CD4-positive, alpha-beta T cell treated with Interleukin-1 beta for 1 hour (primary cell): ENCODE data around the gene KLK11.

Experiments
- DNase-seq, 2 donors: peaks; one replicate each; pipeline ENCODE4 v3.0.0-alpha.2; 2020 to 2022

Gene KLK11

DNA sequence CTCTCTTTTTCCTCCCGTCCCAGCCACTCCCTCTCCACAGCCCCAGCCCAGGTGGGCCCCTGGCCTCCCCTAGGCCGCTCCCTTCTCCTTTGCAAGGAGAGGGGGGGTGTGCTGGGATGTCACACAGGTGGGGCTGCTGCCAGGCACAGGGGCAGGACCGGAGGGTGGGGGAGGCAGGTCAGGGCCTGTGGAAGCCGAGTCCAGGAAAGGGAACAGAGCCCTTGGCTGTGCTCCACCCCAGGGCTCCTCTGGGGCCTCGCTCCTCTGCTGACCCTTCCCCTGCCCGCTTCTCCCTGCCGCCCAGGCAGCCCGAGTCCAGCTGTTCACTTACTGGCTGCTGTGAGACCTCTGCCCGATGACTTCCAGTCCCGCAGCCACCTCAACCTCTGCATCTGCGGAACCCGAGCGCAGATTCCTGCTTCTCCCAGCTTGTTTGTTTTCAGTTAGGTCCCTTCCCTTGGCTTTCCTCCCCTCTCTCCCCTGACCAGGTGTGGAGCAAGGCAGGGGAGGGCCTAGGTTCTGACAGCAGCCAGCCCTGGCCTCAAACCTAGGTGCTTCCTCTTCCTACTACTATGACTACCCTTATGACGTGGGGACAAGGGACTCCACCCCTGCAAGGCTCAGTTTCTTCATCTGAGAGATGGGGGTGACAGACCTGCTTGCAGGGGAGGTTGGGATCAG, 850 bp upstream of the KLK11 start:
- no peak for DNase-seq

DNA sequence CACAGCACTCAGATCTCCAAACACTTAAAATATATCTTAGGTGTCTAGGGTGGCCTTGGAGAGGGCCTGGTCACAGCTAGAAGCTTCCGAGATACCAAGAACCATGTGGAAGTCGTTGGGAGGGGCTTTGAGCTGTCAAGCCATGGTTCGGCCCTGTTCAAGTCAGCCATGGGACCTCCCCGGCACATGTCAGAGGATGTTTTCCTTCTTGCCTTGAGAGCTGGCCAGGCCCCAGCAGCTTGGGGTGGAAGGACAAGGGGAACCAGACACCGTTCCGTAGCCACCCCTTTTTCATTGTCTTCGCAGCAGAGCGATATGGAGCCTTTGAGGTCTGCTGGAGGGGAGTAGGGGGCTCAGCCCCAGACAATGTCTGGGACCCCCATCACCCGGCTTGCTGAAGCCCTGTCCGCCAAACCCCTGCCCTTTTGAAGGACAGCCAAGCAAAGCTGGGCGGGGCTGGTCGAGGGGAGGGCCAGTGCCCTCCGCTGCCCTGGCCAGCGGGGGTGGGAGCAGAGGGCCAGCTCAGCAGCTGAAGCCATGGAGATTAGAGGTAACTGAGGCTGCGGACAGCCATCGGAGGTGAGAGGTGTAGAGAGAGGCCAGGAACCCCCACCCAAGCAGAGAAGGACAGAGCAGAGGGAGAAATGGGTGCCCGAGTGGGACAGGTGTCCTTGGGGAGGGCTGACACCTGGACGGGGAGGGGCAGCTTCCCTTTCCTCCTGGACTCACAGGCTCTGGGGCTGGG, 435 bp downstream of the KLK11 start:
- no peak for DNase-seq

DNA sequence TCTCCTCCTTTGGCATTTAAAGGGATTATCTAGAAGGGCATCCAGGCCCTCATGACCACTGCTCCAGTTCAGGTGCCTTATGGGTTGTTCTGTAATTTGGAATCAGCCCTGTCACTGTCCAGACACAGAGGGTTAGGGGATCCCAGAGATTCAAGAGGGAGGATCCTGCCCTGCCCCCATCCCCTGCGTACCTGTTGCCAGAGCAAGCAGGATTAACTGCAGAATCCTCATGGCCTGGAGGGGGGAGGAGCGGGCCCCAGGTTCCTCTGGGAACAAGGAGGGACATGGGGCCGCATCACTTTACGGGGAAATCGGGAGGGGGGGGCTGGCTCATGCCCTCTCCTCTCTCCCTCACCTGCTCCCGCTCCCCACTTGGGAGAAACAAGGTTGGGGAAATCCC, 1.0 kb downstream of the KLK11 start:
- DNase-seq = no peak

DNA sequence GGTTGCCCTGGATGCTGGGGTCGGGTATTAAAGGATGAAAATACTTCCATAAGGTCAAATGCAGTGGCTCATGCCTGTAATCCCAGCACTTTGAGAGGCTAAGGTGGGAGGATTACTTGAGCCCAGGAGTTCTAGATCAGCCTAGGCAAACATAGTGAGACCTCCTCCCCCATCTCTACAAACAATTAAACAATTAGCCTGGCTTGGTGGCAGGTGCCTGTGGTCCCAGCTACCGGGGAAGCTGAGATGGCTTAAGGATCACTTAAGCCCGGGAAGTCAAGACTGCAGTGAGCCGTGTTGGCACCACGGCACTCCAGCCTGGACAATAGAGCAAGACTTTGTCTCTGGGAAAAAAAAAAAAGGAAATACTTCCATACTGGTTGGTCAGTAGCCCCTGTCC, 1.5 kb downstream of the KLK11 start:
- DNase-seq = no peak

DNA sequence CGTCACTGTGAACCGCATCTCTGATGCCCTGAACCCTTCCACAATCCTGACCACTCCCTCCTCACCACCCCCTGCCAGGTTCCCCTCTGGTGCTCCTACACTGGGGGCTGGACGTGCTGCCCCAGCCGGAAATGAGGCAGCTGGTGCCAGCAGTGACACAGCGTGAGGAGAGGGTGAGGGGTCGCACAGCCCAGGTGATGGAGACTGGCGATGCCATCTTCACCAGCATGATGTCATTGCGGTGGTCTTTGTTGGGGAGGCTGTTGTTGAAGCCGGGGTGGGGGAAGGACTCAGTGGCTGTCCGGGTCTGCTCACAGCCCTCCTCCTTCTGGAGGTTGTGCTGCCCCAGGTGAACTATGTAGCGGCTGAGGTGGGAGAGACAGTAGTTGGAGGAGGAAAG, 2.5 kb downstream of the KLK11 start:
- DNase-seq = no peak

DNA sequence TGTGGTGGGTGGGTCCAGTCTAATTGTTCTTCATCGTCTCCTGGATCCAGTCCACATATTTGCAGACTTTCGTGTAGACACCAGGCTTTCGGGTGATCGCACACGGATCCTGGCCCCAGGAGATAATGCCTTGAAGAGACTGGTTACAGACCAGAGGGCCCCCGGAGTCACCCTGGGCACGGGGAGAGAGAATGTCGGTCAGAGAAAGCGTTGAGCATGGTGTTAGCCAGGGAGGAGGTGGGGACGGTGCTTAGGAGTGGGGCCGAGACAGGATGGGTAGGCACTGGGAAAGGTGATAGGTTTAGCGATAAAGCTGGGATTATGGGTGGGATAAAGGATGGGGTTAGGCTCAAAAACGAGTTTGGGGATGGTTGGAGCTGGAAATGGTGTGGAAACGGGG, 3.9 kb downstream of the KLK11 start:
- no peak for DNase-seq

DNA sequence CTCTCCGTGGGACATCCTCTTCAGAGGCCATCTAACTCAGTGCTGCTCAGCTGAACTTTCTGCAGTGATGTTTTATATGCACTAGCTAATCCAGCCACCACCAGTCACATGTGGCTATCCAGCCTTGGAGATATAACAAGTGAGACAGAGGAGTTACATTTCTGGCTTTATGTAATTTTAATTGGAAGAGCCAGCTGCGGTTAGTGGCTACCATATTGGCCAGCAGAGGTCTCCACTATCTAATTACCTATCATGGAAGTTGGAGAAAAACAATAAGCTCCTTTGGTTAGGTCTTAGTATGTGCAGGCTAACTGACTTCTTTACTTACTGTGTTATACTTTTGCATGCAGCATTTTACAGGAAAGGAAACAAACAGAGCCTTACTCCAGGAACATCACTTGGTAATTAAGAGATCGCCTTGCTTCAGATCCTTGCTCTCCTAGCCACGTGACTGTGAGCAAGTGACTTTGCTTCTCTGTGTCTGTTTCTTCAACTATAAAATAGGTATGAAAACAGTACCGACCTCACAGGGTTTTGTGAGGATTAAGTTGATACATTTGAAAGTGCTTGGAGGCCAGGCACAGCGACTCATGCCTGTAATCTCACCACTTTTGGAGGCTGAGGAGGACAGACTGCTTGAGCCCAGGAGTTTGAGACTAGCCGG, 5.3 kb downstream of the KLK11 start:
- peak in 1 of 2 donors; percentile 26 for DNase-seq

DNA sequence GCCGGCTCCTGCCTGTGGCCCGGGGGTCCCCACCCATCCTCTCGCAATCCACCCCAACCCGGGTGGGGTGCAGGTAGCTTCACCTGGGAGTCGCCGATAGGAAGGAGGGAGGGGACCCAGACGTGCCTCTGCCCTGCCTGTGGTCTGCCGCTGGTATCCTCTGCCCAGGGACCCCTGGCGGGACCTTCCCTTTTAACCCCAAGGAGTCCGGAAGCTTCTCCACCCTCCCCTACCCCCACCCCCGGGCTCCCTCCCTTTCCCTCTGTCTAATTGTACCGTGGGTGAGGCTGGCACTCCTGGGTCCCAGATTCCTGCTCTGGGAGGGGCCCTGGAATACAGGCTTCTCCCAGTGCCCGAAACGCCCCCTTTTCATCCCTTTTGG, 6.9 kb downstream of the KLK11 start, which contains the start of gene KLK10:
Gene KLK10, minus strand, starts transcription at position 166 of the 382 bp plus-strand sequence. CDS start 579 bp downstream, outside the sequence.
- no peak for DNase-seq

DNA sequence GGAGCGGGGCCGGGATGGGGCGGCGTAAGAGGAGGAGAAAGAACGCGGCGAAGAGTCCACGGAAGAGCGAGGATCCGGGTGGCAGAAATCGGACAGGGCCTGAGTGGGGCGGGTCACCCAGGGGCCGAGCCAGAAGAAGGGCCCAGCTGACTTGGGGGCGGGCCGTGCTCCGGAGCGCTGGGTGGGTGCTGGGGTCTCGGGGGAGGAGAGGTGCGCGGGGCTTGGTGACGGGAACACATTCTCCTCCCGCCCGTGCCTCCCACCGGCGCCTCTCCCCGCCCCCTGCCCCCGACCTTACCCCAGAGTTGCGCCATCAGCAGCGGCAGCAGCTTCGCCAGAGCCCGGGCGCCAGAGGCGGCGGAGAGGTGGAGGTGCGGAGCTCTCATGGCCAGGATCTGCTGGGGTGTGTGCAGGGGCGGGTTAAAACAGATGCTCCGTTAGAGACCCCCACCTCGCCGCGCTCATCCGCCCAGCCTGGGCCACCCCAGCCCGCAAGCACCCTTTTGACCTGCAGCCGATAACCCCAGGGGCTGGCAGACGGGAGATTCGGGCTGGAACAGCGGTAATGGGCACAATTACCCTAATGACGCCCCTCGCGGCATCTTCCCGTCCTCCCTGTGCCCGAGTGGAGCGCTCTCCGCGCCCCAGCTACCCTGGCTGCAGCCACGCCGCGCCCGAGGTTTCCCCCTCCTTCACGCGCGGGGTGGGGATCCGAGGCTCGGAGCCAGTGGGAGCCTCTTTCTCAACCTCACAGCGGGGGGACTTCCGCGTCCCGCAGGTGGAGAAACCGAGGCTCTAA, 7.5 kb downstream of the KLK11 start:
- DNase-seq = no peak

DNA sequence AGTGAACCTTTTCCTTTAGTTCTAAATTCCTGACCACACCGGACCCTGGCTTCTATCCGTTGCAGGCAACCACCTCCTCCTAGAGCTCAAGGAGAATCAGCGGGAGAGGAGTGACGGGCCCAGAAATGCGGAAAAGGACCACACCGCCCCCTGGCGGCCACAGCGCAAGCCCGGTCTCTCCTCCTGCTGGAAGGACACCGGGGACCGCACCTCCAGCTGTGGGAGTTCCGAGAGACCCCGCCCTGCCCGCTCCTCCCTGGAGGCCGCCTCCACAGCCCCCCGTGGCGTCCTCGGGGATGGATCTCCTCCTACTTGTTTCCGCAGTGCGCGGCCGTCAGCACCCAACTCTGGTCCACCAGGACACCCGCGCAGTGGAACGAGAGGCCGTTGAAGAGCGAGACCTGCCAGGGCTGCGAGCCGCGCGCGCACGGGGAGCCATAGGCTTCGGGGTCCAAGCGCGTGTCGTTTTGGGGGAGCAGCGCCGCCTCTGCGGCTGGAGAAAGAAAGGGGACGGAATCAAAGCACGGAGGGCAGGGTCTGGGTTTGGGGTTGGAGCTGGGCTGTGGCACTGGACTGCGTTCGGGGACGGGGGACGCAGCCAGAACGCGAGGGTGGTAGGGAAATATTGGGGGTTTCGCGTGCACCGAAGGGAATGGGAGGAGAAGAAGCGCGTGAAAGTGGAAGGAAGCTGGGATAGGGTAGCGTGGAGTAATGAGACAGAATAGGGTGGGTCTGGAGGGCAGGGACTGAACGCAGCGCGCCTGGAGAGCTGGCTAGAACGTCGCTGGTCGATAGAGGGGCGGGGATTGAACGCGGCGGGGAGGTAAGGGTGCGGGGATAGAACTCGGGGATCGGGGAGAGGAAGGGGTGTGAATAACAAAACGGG, 9.4 kb downstream of the KLK11 start:
- peak; percentile 23 to 49 for DNase-seq

DNA sequence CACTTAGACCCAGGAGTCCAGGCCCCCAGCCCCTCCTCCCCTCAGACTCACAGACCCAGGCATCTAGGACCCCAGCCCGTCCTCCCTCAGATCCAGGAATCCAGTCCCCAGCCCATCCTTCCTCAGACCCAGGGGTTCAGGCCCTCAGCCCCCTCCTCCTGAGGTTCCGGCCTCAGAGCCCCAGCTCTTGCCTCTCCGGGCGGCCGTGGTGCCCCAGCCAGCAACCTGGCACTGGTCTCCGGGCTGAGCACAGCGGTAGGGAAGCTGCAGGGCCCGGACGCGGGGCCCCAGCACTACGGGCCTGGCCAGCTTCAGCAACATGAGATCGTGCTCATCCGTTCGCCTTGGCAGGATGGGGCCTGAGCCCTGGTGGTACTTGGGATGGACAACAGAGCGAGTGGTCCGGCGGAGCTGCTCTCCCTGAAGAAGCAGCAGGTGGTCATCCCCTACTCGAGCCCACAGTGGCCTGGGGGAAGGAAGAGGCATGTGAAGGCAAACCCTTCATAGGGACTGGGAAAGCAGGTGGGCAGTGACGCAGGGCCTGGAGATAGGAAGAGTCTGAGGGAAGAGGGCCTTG, 10.6 kb downstream of the KLK11 start:
- no peak for DNase-seq

DNA sequence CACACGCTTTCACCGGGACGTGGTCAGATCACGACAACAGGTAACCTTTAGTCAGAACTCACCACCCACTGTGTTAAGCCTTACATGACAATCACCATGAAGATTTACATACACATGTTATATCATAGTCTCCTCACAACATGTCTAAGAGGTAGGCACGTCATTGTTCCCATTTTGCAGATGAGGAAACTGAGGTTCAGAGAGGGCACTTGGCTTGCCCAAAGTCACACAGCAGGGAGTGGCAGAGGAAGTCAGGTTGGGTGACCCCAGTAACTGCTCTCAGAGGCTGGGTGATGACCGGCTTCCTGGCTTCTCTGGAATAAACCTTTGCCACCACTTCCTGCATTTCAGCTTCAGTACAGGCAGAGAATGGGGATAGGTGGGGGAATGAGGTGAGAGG, 12.2 kb downstream of the KLK11 start:
- DNase-seq = no peak

DNA sequence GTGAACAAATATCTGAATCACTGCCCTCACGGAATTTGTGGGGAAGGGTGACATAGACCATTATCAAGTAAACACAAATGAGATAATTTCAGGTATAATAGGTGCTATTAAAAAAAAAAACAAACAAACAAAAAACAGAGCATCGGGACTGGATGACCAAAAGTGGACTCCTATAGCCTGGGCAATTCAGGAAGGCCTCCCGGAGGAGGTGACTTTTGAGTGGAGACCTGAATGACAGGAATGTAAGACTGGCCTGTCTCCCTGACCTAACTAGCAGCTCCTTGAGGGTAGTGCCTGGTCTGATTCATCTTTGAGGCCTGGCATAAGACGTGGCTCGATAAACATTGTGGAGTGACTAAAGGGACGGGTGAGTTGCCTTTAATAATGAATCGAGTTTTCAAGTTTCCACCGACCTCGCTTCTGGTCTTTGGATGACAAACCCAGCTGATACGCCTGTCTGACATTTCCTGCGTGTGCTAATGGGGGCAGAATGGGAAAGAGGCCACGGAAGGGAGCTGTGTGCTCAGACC, 13.7 kb downstream of the KLK11 start:
- DNase-seq = no peak

DNA sequence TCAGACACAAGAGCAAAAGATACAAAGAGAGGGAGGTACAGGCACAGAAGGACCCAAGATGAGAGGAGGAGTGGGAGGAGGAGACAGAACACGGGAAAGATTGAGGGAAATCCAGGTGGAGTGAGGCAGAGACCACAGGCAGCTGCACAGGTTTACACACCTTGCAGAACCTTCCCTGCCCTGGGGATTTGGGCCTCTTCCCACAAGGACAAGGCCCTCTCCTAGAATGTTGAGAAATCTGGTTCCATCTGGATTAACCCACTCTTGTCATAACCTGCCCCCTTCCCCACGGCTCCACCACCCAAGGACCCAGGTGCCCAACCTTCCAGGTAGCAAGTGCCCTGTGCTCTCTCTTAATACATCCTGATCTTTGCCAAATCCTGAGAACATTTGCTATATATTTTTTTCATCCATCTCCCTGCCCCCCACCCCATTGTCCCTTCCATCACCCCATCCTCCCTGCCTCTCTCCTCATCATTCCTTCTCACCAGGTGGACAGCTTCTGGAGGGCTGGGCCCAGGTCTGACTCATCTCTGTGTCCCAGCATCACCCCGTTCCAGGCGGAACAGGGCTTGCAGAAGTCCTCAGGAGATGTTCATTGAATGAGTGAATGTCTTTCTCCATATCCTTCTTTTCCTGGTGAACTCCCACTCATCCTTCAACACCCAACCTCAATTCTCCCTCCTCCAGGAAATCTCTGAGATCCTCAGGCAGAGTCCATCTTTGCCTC, 16.2 kb downstream of the KLK11 start:
- no peak for DNase-seq

DNA sequence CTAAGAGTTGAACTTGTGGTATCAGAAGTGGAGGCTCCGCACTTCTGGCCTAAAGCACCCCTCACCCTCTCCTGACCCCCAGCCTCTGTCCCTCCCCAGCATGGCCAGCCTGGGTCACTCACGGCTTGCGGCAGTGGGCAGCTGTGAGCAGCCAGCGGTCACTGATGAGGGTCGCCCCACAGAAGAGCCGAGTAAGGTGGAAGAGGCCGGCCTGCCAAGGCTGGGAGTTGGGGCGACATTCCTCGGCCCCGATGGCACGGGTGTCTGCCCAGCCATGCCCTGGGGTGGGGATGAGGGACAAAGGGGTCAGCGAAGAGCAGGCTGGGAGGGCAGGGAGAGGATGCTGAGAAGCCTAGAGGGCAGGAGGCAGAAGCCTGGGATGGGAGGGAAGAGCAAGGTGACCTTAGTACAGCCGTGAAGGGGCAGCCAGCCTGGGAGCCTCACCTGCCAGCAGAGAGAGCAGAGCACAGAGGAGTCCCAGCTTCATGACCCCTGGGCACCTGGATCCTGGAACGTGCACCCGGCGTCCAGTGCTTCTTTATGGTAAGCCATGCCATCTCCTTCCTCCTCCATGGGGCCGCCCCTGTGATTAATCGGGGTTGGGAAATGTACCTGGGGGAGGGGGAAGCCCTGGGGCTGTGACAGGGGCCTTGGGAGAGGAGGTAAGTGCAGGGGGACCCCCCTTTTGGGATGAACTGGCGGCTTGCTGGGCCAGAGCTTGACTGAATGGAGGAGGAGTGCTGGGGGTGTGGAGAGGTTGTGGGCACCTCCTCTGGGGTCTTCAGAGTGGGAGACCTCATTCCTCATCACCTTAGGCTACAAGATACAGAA, 17.1 kb downstream of the KLK11 start:
- no peak for DNase-seq

DNA sequence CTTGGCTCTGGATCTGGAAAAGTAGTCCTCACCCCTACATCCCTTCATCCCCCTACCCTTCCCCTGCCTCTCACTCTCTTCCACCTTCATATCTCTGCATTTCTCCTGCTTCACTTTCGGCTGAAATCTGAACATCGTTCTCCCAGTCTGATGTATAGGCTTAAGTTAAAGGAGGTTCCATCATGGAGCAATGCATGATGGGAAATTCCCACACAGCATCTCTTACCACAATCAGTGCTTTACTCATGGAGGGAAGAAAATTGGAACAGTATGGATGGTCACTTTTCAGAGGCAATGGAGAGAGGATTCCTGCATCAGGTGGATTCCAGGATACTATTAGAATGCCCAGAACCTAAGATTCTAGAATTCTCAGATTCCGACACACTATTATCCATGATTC, 18.9 kb downstream of the KLK11 start:
- DNase-seq = no peak

DNA sequence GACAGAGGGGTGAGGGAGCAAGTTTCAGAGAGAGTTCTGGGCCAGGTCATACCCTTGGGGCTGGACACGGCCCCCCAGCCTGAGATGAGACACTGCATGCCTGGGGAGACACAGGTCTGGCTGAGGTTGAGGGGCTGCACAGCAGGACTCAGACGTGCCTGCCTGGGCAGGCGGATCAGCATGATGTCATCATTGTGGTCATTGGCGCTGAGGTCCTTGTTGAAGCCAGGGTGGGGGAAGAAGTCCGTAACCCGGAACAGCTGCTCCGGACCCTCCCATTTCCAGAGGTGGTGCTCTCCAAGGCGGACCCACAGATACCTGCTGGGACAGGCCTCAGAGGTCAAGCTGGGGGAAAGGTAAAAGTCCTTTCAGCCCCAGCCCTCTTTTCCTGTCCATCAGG, 20.0 kb downstream of the KLK11 start:
- no peak for DNase-seq

DNA sequence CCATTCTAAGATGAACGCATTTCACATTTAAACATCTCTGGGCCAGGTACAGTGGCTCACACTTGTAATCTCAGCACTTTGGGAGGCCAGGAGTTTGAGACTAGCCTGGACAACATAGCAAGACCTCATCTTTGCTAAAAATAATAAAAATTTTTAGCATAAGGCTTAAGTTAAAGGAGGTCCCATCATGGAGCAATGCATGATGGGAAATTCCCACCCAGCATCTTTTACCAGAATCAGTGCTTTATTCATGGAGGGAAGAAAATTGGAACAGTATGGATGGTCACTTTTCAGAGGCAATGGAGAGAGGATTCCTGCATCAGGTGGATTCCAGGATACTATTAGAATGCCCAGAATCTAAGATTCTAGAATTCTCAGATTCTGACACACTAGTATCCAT, 21.2 kb downstream of the KLK11 start:
- no peak for DNase-seq

DNA sequence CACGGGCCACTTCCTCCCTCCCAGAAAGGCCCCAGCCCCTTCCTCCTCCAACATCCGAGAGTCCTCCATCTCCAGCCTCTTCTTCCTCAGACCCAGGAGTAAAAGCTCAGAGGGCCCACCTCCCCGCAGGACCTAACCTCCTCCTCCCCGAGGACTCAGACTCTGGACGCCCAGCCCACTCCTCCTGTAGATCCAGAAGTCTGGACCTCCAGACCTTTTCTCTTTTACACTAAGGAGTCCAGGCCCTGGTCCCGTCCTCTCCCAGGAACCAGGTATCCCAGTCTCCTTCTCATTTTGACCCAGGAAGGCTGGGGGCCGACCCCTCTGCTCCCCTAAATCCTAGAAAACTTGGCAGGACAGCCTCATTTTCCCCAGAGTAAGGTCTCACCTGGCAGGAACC, 23.1 kb downstream of the KLK11 start:
- no peak for DNase-seq
